Sigmoid colon (tissue), 4 donors: ENCODE data around the gene CPS1.

ENCODE experiments used
- EP300 ChIP-seq, 4 donors: sonication (generic); formaldehyde crosslinking; IDR thresholded peaks; one replicate each; pipeline ENCODE4 v1.6.1; 2017; ENCODE audit warnings: antibody characterized with exemption in 4 of 4
- POLR2A ChIP-seq, 2 donors: fragments of 450-650 bp; IDR thresholded peaks; one replicate each; pipeline ENCODE4 v1.6.1; 2016; ENCODE audit warnings: antibody characterized with exemption in 2 of 2, mild to moderate bottlenecking in 2 of 2, moderate library complexity in 2 of 2
- POLR2AphosphoS5 ChIP-seq, 4 donors: sonication (generic); formaldehyde crosslinking; IDR thresholded peaks; one replicate each; pipeline ENCODE4 v1.6.1; 2017; ENCODE audit warnings: antibody characterized with exemption in 4 of 4
- TF ChIP-seq, protein P1 (sequence below), 4 experiments: fragments of 450-650 bp in 3 of 4; fragments of 200-600 bp in 1 of 4; IDR thresholded peaks; one replicate each; pipeline ENCODE4 v1.5.1; 2016 to 2019; ENCODE audit warnings: antibody characterized with exemption in 4 of 4, mild to moderate bottlenecking in 3 of 4, moderate library complexity in 2 of 4

DNA sequence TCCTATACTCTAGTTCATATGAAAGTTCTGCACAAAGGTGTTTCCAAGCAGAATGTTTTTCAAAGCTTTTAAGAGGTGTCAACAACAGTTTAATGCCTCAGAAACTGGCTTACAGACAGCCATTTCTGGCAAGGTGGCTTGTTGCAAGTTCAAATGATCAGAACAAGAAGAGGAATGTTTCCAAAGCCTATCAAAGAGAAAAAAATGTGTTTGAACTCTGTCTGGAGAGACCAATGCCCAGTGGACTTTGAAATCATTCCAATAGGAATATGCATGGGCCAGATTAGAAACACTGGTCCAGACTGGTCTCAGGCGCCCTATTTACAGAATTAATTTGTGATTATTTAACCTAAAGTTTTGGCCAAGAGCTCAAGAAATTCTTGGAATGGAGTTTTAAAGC is 106.2 kb downstream of the CPS1 start:
- TF ChIP-seq, protein P1, sequence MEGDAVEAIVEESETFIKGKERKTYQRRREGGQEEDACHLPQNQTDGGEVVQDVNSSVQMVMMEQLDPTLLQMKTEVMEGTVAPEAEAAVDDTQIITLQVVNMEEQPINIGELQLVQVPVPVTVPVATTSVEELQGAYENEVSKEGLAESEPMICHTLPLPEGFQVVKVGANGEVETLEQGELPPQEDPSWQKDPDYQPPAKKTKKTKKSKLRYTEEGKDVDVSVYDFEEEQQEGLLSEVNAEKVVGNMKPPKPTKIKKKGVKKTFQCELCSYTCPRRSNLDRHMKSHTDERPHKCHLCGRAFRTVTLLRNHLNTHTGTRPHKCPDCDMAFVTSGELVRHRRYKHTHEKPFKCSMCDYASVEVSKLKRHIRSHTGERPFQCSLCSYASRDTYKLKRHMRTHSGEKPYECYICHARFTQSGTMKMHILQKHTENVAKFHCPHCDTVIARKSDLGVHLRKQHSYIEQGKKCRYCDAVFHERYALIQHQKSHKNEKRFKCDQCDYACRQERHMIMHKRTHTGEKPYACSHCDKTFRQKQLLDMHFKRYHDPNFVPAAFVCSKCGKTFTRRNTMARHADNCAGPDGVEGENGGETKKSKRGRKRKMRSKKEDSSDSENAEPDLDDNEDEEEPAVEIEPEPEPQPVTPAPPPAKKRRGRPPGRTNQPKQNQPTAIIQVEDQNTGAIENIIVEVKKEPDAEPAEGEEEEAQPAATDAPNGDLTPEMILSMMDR (IDR thresholded peaks at IDR 0.05) = no peak
- TF ChIP-seq POLR2AphosphoS5 (IDR thresholded peaks at IDR 0.05) (no peak), POLR2A (IDR thresholded peaks at IDR 0.05) (no peak), EP300 (IDR thresholded peaks at IDR 0.05) (no peak)
